Rectal smooth muscle tissue (tissue), 1 donor: ENCODE measurements around the gene SCGB1D4.
"Not testable (repeated sequence)": the region's sequence is repeated elsewhere in the genome, so short reads cannot be mapped to it uniquely, and the experiment has no call there.

Experiments
- H3K27ac ChIP-seq: one replicate; pipeline ENCODE4 v1.7.0; 2013; ENCODE audit warnings: low read depth, low read length, inconsistent platforms
- H3K27me3 ChIP-seq: one replicate; pipeline ENCODE4 v1.7.0; 2013; ENCODE audit warnings: low read length; ENCODE audit not compliant: control insufficient read depth, insufficient read depth
- H3K36me3 ChIP-seq: one replicate; pipeline ENCODE4 v1.7.0; 2013; ENCODE audit warnings: low read length; ENCODE audit not compliant: control insufficient read depth, insufficient read depth
- H3K4me1 ChIP-seq: one replicate; pipeline ENCODE4 v1.7.0; 2013; ENCODE audit warnings: low read length; ENCODE audit not compliant: control insufficient read depth, insufficient read depth
- H3K4me3 ChIP-seq: one replicate; pipeline ENCODE4 v1.7.0; 2013; ENCODE audit warnings: low read length
- H3K9ac ChIP-seq: one replicate; pipeline ENCODE4 v1.7.0; 2013; ENCODE audit warnings: low read length

The SCGB1D4 gene

DNA sequence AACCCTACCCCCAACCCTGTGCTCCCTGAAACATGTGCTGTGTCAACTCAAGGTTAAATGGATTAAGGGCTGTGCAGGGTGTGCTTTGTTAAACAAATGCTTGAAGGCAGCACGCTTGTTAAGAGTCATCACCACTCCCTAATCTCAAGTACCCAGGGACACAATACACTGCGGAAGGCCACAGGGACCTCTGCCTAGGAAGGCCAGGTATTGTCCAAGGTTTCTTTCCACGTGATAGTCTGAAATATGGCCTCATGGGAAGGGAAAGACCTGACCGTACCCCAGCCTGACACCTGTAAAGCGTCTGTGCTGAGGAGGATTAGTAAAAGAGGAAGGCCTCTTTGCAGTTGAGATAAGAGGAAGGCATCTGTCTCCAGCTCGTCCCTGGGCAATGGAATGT lies 27.8 kb upstream of the SCGB1D4 start:
- H3K4me3 ChIP-seq, H3K27ac ChIP-seq, H3K4me1 ChIP-seq, H3K27me3 ChIP-seq, H3K36me3 ChIP-seq, H3K9ac ChIP-seq: not testable (repeated sequence)

DNA sequence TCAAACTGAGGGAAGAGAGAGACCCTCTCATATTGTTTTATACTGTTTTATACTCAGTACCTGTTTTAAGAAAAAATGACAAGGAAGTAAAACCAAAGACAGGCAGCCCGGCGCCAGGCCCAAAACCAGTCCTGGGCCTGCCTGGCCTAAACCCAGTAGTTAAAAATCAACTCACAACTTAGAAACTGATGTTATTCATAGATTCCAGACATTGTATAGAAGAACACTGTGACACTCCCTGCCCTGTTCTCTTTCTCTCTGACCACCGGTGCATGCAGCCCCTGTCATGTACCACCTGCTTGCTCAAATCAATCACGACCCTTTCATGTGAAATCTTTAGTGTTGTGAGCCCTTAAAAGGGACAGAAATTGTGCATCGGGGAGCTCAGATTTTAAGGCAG lies 26.9 kb upstream of the SCGB1D4 start:
- H3K27me3 ChIP-seq, H3K4me3 ChIP-seq: not testable (repeated sequence)

DNA sequence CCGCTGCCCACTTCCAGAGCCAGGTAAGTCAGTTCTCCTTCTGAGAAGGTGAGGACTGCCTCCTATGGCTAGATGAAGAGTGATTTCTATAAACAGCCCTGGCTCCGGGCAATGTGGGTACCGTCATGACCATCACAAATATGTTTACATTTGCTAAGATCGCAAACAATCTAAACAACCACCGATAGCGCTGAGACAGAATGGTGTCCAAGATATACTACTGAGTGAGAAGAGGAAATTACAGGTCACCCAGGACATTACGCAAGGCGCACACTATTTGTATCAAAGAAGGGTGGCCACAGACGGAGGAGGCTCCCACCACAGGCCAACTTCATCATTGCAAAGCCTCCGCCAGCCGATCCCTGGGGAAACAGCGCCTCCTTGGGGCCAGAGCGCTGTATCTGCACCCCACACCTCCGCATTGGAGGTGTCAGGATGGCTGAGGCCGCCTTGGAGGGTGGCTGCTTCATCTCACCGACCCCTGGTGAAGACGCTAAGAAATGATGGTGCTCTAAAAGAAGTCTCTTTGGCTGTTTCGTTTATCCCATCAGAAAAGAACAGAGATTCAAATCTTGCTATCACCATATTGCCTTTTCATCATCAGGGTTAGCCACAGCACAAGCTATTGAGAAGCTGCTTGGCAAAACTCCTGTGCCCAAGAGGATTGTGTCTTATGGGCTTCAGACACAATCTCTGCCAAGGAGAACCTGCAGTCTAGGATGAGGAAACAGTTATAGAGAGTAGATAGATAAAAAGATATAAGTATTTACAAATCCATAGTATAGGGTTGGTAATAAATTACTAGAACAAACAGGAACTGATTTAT lies 26.1 kb upstream of the SCGB1D4 start:
- Histone ChIP-seq H3K27ac (no peak overlapping the region), H3K4me1 (no peaks in the 10 kb centered on the region), H3K36me3 (no peaks in the 10 kb centered on the region)

More for the DNA sequence above, 26.9 kb upstream of the SCGB1D4 start:
- H3K36me3 ChIP-seq, H3K4me1 ChIP-seq, H3K27ac ChIP-seq, H3K9ac ChIP-seq: not testable (repeated sequence)

DNA sequence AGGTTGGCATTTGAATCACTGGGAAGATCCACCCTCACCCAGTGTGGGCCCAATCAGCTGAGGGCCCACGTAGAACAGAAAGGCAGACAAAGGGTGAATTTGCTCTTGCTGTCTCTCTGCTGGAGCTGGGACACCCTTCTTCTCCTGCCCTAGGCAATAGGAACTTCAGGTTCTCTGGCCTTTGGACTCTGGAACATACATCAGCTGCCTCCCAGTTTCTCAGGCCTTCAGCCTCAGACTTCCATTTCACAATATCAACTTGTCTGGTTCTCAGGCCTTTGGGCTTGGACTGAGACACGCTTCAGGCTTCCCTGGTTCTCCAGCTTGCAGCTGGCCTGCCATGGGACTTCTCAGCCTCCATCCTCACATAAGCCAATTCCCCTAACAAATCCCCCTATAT lies 23.6 kb upstream of the SCGB1D4 start:
- no peaks in the 10 kb centered on the region for H3K36me3 ChIP-seq
- H3K4me1 ChIP-seq: no peaks in the 10 kb centered on the region
- no peak overlapping the region for H3K27ac ChIP-seq
- H3K9ac ChIP-seq: no peak overlapping the region
- H3K4me3 ChIP-seq: no peak overlapping the region
- H3K27me3 ChIP-seq: no peaks in the 10 kb centered on the region

More for the DNA sequence above, 26.1 kb upstream of the SCGB1D4 start:
- no peak overlapping the region for H3K4me3 ChIP-seq
- no peak overlapping the region for H3K9ac ChIP-seq
- no peaks in the 10 kb centered on the region for H3K27me3 ChIP-seq

DNA sequence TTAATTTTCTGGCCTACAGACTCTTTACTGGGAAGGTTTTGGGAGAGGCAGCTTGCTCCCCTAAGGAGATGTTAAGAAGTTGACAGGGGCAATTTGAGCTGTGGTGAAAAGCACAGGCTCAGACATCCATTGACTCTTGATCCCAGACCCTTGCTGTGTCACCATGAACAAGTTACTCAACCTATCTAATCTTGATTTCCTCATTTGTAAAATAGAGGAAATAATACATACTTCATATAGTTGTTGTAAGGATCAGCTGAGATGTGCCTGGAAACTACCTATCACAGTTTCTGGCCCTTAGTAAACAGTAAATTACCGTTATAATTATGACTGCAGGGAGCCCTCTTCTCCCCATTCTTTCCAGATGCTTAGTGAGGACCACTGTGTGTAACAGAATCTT lies 16.6 kb upstream of the SCGB1D4 start:
- Histone ChIP-seq H3K27me3 (no peaks in the 10 kb centered on the region), H3K4me1 (no peaks in the 10 kb centered on the region), H3K9ac (no peak overlapping the region), H3K4me3 (no peak overlapping the region), H3K27ac (no peak overlapping the region), H3K36me3 (no peaks in the 10 kb centered on the region)

DNA sequence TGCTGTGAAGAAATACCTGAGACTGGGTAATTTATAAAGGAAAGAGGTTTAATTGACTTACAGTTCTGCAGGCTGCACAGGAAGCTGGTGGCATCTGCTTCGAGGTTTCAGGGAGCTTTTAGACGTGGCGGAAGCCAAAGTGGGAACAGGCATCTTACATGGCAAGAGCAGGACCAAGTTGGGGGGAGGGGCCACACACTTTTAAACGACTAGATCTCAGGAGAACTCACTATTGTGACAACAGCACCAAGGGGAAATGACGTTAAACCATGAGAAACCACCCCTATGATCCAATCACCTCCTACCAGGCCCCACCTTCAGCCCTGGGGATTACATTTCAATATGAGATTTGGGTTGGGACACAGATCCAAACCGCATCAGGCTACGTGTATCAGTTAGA lies 11.1 kb upstream of the SCGB1D4 start:
- H3K4me3 ChIP-seq: no peak overlapping the region
- no peaks in the 10 kb centered on the region for H3K27me3 ChIP-seq
- no peak overlapping the region for H3K27ac ChIP-seq
- no peaks in the 10 kb centered on the region for H3K4me1 ChIP-seq
- no peak overlapping the region for H3K9ac ChIP-seq
- no peaks in the 10 kb centered on the region for H3K36me3 ChIP-seq

DNA sequence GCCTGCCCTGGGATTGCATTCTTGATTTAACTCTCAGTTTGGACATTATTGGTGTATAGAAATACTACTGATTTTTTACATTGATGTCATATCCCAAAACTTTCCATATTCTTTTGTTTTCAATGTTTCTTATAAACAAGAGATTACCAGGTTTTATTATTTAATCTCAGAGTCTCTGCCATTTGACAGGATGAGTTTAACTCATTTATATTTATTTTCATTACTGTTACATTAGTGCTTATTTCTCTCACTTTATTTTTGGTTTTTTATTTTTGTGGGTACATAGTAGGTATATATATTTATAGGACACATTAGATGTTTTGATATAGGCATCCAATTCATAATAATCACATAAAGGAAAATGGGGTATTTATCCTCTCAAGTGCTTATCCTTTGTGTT lies 9.1 kb upstream of the SCGB1D4 start:
- Histone ChIP-seq H3K27ac (no peak overlapping the region), H3K4me3 (no peak overlapping the region), H3K9ac (no peak overlapping the region), H3K36me3 (no peaks in the 10 kb centered on the region), H3K27me3 (no peaks in the 10 kb centered on the region), H3K4me1 (no peaks in the 10 kb centered on the region)

DNA sequence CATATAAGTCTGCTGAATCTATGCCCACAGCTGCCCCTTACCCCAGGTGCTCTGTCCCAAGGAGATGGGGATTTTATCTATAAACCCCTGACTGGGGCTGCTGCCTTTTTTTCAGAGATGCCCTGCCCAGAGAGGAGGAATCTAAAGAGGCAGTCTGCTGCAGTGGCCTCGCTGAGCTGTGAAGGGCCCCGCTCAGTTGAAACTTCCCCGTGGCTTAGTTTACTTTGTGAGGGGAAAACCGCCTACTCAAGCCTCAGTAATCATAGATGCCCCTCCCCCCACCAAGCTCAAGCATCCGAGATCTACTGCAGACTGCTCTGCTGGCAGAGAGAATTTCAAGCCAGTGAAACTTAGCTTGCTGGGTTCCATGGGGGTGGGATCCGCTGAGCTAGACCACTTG lies 7.4 kb upstream of the SCGB1D4 start:
- Histone ChIP-seq H3K4me3 (no peak overlapping the region), H3K4me1 (no peaks in the 10 kb centered on the region), H3K27ac (no peak overlapping the region), H3K9ac (no peak overlapping the region), H3K36me3 (no peaks in the 10 kb centered on the region), H3K27me3 (no peaks in the 10 kb centered on the region)

DNA sequence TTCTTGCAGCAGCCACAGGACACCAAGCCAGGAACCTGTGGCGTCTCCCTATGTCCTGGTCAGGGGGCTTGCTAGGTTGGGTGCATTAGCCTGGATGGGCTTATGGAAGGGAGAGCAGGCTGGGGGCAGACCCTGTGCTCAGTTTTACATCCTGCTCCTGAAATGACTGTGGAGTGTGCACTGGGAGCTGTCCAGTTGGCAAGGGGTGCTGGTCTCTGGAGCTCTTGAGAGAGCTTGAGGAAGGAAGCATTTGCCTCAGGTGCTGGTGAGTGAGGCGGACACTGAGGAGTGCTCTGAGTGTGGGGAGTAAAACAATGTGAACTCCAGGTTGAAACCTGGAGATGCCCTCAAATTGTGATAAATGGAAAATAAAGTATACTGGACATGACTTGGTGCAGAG lies 3.4 kb downstream of the SCGB1D4 start:
- H3K36me3 ChIP-seq: no peaks in the 10 kb centered on the region
- peaks cover 4% of the 10 kb centered on the region for H3K27me3 ChIP-seq
- no peak overlapping the region for H3K27ac ChIP-seq
- H3K9ac ChIP-seq: no peak overlapping the region
- no peaks in the 10 kb centered on the region for H3K4me1 ChIP-seq
- no peak overlapping the region for H3K4me3 ChIP-seq

DNA sequence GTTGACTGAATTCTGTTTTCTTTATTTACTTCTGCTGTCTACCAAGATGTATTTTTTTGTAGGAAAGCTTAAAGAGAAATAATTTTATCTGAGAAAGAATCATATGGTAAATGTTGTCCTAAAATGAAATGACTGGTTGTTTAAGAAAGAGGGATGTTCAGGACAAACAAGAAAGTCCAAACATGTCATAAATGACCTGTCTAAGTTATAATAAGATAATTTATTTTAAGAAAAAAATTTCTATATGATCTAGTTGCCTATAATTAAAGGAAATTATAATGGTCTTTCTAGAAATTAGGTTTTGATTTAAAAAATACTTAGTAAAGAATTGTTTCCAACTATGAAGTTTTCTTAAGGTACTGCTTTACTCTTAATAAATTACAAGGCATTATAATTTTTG lies 18.4 kb downstream of the SCGB1D4 start:
- H3K27ac ChIP-seq: no peak overlapping the region
- no peaks in the 10 kb centered on the region for H3K36me3 ChIP-seq
- no peak overlapping the region for H3K4me3 ChIP-seq
- H3K4me1 ChIP-seq: no peaks in the 10 kb centered on the region
- H3K9ac ChIP-seq: no peak overlapping the region
- no peaks in the 10 kb centered on the region for H3K27me3 ChIP-seq

DNA sequence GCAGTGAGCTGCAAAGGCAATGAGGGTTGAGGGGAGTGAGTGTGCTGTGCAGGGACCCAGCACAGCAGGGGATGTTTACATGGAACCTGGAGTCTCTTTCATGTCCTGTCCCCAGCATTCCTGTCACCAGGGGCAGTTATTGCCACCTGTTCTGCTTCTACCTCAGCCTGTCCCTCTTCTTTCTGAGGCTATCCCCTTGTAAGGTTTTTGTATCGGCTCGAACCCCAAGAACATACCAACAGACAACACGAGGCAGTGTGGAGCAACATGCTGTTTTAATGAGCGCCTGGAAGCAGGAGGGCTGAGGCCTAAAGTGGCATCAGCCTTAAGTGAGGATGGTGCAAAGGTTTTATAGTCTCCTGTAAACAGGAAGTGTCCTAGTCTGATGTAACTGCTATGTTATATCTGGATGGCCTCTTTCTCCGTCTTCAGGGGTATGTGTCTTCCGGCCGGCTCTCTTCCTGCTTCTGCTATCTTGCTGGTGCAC lies 25.0 kb downstream of the SCGB1D4 start:
- H3K27me3 ChIP-seq: no peaks in the 10 kb centered on the region
- no peaks in the 10 kb centered on the region for H3K4me1 ChIP-seq
- no peak overlapping the region for H3K9ac ChIP-seq
- H3K36me3 ChIP-seq: no peaks in the 10 kb centered on the region
- H3K4me3 ChIP-seq: no peak overlapping the region
- no peak overlapping the region for H3K27ac ChIP-seq

DNA sequence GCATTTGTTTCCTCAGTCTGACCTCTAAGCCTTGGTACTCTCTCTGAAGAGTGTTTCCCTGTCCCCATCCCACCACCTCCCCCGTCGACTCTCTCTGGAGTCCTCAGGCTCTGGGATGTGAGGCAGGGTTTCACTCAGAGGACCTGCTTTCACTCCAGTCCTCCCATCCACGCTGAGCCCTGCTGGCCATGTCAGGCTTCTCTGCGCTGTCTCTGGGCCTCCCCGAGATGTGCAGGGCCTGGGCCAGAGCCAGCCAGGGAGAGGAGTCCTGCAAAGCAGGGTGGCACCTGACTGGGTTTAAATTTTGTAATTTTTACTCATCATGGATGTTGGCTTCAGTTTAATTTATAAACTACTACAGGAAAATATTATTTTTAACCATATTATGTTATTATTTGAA lies 25.6 kb downstream of the SCGB1D4 start:
- Histone ChIP-seq H3K27me3 (no peaks in the 10 kb centered on the region), H3K27ac (no peak overlapping the region), H3K36me3 (no peaks in the 10 kb centered on the region), H3K9ac (no peak overlapping the region), H3K4me3 (no peak overlapping the region), H3K4me1 (no peaks in the 10 kb centered on the region)

DNA sequence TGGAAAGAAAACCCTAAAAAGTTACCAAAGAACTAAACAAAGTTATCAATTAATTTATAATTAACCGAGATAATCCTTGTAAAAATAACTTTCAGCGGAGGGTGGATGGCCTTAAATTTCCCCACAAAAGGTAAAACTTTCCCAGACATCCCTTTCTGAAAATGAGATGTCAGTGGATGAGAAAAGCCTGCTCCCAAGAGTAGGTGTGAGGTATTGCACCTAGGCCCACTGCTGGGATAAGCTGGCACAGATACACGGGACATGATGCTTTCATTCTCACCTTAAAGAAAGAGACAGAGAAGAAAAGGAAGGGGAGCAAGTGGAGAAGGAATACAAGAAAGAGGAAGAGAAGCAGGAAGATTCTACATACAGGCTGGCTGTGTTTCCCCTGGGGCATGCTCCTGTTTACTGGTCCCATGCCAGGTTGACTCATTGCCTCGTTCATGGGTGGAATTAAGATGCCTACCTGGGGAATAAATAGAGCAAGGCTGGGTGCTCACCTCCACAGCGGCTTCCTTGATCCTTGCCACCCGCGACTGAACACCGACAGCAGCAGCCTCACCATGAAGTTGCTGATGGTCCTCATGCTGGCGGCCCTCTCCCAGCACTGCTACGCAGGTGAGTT lies 29.1 kb downstream of the SCGB1D4 start, which contains the start of gene SCGB2A2:
TSS of gene SCGB2A2 (plus strand) at position 505 of the 625 bp plus-strand sequence. CDS start at position 564, 59 bp downstream.
- Histone ChIP-seq H3K36me3 (no peaks in the 10 kb centered on the region), H3K27ac (no peak within 1 kb of the TSS), H3K27me3 (no peaks in the 10 kb centered on the region), H3K4me1 (no peaks in the 10 kb centered on the region), H3K9ac (no peak within 1 kb of the TSS), H3K4me3 (no peak within 1 kb of the TSS)
